Measurements from ENCODE around the gene STPG3. TPM values are rescaled to one million over a fixed set of nuclear protein-coding genes. Genes with fewer than 3 reads are reported as not detected.
"Not testable (repeated sequence)": the region's sequence is repeated elsewhere in the genome, so short reads cannot be mapped to it uniquely, and the experiment has no call there.

Gene STPG3
- total RNA-seq, 4 donors from 2014 or later = not detected

GRCh38 chr9:137241490-137242268 is 9.4 kb upstream of the STPG3 start:
- TF ChIP-seq POLR2A (IDR thresholded peaks at IDR 0.05) (no peak), CTCF (IDR thresholded peaks at IDR 0.05) (no peak)
- DNase-seq = no peak
- H3K9me3 ChIP-seq = no peaks in the 10 kb centered on the region
- WGBS, 2 donors = no CpG with 5 or more reads among the region's 83 CpGs
- peaks cover 6 to 21% (median 21%) of the 10 kb centered on the region in 3 donors for H3K36me3 ChIP-seq
- H3K27me3 ChIP-seq = no peaks in the 10 kb centered on the region
- H3K4me1 ChIP-seq = peaks cover 39 to 86% (median 41%) of the 10 kb centered on the region in 3 donors
- intact Hi-C loops (cut with DNase I) = no loop called here
- peak overlapping the region; percentile 74 to 97 (median 88) for H3K4me3 ChIP-seq
- peak overlapping the region; percentile 94 to 100 (median 98) for H3K27ac ChIP-seq

- TF ChIP-seq CTCF (IDR thresholded peaks at IDR 0.05) (no peak), POLR2A (IDR thresholded peaks at IDR 0.05) (no peak)
- peak overlapping the region; percentile 74 to 97 (median 88) for H3K4me3 ChIP-seq
- WGBS, 2 donors = 40 to 49% methylated on average over 14 to 15 of the region's 36 CpGs
- H3K27ac ChIP-seq = peak overlapping the region; percentile 94 to 100 (median 98)
- intact Hi-C loops (cut with DNase I) = no loop called here
- no peaks in the 10 kb centered on the region for H3K9me3 ChIP-seq
- H3K27me3 ChIP-seq = no peaks in the 10 kb centered on the region
- no peak for DNase-seq
- H3K36me3 ChIP-seq = peaks cover 6 to 21% (median 21%) of the 10 kb centered on the region in 3 donors
- peaks cover 34 to 77% (median 37%) of the 10 kb centered on the region in 3 donors for H3K4me1 ChIP-seq
Observed at GRCh38 chr9:137242269-137243203, 8.6 kb upstream of the STPG3 start.

GRCh38 chr9:137243266-137243625 is 7.8 kb upstream of the STPG3 start:
- H3K27me3 ChIP-seq; H3K9me3 ChIP-seq; intact Hi-C loops (cut with DNase I); H3K27ac ChIP-seq; DNase-seq: not testable (repeated sequence)
- H3K4me1 ChIP-seq = peaks cover 34 to 70% (median 37%) of the 10 kb centered on the region in 3 donors
- WGBS, 2 donors = 77% methylated on average over 6 of the region's 18 CpGs; no CpG with 5 or more reads in 1 of the 2 donors
- H3K36me3 ChIP-seq = peaks cover 6 to 21% (median 21%) of the 10 kb centered on the region in 3 donors
- H3K4me3 ChIP-seq = peak overlapping the region in 2 of 4 donors; percentile 86 to 97

GRCh38 chr9:137243626-137244485 is 7.2 kb upstream of the STPG3 start:
- Histone ChIP-seq H3K9me3 (no peaks in the 10 kb centered on the region), H3K4me1 (peaks cover 30 to 64% (median 37%) of the 10 kb centered on the region in 3 donors), H3K4me3 (no peak overlapping the region), H3K36me3 (peaks cover 6 to 21% (median 21%) of the 10 kb centered on the region in 3 donors), H3K27me3 (no peaks in the 10 kb centered on the region), H3K27ac (peak overlapping the region in 2 of 4 donors; percentile 4 to 12)
- TF ChIP-seq POLR2A (IDR thresholded peaks at IDR 0.05) = no peak
- no peak for TF ChIP-seq CTCF (IDR thresholded peaks at IDR 0.05)
- no peak for DNase-seq
- 56 to 83% methylated on average over 1 to 7 of the region's 15 CpGs for WGBS, 2 donors
- intact Hi-C loops (cut with DNase I) = no loop called here
